Stimulated activated CD4-positive, alpha-beta T cell treated with anti-CD3 and anti-CD28 coated beads, TNF-alpha, amount 100 ng/mL, for 4 hours (primary cell): Measurements from ENCODE around the gene PTGDS.
A peak's percentile ranks its signal among the peaks of the same experiment; 100 is the strongest.
"Not testable (repeated sequence)": the region's sequence is repeated elsewhere in the genome, so short reads cannot be mapped to it uniquely, and the experiment has no call there.

Source experiments
- DNase-seq, 3 experiments: peaks; one replicate each; pipeline ENCODE4 v3.0.0-alpha.2; 2020; ENCODE audit warnings: low read depth in 3 of 3

Gene PTGDS

GRCh38 chr9:136990242-136990911, 13.1 kb downstream of the PTGDS start:
- DNase-seq: no peak

- DNase-seq: peak; percentile 89 to 96 (median 90)
These were observed 14.9 kb downstream of the PTGDS start, which contains the start of gene PAXX for GRCh38 chr9:136991993-136992818. TSS of gene PAXX (plus strand) at chr9:136992422. CDS start at chr9:136992444, 22 bp downstream.

DNA sequence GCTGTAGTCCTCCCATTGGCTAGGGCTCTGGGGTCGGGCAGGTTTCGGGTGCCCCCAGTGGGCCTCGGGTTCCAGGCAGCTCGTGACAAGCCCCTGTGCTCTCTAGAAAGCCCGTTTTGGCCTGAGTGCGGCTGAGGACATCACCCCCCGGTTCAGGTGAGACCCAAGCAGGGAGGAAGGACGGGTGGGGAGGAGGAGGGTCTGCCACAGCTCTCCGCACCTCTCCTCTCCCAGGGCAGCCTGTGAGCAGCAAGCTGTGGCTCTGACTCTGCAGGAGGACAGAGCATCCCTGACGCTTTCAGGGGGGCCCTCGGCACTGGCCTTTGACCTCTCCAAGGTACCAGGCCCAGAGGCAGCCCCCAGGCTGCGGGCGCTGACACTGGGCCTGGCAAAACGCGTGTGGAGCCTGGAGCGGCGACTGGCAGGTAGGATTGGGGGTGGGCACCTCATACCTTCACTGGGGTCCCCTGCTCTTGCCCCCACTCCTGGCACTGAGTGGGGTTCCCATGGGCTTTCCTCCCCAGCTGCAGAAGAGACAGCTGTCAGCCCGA, 15.6 kb downstream of the PTGDS start:
- no peak for DNase-seq

GRCh38 chr9:136994180-136994887, 17.0 kb downstream of the PTGDS start:
- no peak for DNase-seq

DNA sequence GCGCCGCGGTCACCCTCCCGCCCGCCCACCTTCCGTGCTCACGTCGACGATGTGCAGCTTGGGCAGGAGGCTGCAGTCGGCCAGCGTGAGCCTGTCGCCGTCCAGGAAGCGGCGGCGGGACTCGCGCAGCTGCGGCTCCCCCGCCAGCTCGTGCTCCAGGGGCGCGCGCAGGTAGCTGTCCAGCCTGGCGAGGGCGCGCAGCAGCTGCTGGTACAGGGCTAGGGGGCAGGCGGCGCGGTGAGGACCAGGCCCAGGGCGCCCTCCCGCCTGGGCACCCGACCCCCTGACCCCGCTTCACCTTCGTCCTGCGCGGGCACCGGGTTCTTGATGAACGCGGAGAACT, 17.6 kb downstream of the PTGDS start:
- DNase-seq: no peak

- no peak for DNase-seq
These were observed 18.1 kb downstream of the PTGDS start for GRCh38 chr9:136995362-136995761.

DNA sequence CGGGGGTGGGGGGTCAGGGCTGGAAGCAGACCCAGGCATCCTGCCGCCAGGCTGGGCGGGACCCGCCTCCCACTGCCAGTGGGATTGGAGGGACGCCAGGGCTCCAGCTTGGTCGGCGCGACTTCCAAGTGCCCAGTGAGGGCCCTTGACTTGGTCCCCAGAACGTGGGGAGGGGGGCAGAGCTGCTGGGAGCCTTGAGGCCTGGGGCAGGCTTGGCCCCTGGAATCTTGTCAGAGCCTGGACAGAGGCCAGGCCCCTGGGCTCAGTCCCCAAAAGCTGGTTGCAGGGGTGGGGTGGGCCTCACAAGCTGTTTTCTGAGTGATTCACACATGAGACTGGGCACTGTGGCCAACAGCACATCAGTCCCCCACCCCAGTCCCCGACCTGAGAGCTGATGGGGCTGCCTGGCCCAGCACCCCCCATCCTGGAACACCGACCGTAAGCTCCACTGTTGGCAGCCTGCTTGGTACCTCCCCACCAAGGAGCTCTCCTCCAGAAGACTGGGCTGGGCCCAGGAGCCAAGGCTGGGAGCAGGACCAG, 18.5 kb downstream of the PTGDS start:
- DNase-seq: no peak

DNA sequence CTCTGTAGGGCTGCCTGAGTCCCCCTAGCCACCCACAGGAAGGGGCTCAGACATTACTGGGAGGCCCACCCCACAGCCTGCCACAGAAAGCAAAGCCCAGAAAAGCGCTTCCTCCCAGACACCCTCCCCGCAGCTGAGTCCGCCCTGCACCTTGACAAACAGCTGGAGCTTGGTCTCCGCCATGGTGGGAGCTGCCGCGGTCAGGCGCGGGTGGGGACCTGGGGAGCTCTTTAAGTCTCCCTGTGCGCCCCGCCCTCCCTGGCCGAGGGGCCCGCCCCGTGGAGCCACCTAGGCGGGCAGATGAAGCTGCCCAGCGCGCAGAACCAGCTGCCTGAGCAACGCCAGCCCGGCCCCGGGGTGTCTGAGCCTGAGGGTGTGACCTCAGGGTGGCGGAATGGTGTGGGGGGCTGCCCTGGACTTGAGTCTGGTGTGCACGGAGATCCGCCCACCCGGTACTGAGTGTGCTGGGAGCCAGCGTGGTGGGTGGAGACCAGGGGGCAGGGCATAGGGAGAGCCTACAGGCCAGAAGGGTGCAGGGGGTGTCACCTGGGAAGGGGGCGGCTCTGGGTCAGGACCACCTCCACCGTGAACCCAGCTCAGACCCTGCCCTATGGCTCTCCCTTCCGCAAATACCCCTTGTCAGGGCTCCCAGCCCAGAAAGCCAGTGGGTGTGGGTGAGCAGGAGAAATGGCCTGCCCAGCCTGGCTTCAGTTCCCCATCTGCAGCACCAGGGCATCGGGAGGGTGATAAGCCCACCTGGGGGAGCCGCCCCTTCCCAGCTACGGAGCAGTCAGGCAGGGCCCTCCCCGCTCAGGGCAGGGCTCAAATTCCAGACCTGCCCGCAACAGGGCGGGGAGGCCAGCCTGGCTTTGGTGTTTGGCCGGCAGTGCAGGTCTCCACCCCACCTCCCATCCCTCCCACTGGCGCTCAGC, 19.3 kb downstream of the PTGDS start, which contains the start of gene CLIC3:
CLIC3 (minus strand) TSS at position 208 of the 932 bp plus-strand sequence; CDS start at position 183, 25 bp downstream.
- peak in 1 of 3 experiments; percentile 15 for DNase-seq

GRCh38 chr9:136997371-136997770, 20.1 kb downstream of the PTGDS start:
- no peak for DNase-seq

- no peak for DNase-seq
These were observed 20.5 kb downstream of the PTGDS start for GRCh38 chr9:136997830-136998234.

DNA sequence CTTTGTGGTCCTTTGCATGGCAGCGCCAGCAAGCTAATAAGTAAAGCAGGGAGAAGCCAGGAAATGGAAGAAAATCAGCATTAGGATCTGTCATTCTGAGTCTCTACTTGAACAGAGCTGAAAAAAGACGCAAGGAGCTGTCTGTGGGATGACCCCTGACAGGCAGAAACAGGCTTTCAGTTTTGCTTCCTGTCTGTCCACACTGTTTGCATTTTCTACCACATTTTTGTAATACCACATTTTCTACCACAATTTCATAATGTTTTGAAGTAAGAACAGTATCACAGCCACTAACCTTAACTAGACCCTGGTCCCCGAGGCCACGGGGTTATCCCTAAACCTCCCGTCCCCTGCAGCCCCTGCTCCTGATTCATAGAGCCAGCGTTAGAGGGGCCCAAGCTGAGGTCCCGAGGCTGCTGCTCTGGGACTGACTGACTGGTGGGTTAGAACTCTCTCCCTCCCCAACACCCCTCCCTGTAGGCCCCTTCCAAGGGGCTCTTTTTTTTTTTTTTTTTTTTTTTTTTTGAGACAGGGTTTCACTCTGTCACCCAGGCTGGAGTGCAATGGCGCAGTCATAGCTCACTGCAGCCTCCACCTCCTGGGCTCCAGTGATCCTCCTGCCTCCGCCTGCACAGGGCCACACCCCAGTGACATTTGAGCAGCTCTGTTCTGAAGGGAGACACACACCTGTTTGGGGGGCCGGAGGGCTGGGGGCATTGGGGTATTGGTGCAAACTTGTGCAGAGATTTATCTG, 23.1 kb downstream of the PTGDS start:
- DNase-seq: no peak

GRCh38 chr9:137001857-137002645, 24.7 kb downstream of the PTGDS start:
- no peak for DNase-seq

DNA sequence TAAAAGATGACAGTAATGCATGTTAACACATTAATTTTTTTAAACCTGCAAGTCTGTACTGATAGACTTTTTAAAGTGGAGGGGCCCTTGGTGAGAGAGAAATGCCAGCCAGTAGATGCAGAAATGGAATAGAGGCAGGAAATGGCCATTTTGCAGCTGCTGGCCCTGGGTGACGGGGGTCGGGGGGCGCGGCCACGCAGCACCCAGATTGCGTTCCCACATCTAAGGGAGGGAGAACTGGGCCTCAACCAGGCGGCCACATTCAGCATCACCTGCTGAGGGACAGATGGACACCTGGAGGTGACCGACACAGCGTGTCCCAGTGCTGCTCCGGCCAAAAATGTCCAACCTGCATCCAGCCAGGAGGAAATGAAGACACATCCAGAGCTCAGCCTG, 25.3 kb downstream of the PTGDS start:
- DNase-seq: no peak

DNA sequence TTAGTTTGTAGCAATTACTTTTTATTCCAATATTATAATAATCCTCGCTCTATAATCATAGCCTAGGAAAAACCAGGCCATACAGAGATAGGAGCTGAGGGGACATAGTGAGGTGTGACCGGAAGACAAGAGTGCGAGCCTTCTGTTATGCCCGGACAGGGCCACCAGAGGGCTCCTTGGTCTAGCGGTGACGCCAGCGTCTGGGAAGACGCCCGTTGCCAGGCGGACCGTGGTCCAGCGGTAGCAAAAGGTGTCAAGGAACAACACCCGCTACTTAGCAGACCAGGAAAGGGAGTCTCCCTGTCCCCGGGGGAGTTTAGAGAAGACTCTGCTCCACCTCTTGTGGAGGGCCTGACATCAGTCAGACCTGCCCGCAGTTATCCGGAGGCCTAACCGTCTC, 27.0 kb downstream of the PTGDS start:
- not testable (repeated sequence) for DNase-seq

DNA sequence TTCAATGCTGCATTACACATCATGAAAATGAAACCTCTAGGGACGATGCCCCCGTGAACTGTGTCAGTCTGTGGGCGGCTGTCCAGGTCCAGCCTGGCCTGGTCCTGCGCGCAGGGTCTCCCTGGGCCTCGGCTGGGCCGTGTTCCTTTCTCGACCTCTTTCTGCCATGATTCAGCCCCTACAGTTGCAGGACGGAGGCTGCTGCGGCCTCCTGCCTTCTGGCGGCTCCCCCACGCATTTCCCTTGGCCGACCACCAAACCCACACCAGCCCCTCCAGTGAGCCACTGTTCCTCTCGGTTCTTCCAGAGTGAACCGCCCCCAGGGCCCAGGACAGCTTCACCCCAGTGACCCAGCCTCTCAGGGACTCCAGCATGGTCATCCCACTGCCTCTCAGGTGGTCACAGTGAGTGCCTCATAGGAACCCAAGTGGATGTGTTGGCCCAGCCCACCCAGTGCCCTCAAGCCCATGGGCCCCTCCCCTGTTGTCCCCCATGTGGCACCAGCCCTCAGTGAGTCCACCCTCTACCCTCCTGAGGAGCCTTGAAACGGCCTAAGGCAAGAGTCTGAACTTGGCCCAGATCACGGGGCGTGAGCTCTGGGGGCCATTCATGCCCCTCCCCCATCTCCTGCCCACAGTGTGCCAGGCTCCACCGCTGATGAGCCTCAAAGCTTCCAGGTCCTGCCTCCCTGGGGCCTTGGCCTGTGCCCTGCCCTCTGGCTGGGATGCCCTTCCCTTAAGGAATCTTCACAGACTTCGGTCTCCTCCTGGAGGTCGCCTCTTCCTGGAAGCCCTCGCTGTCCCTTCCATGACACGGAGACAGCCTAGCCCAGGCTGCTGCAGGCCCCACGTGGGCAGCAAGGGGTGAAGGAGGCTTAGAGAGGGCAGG, 29.1 kb downstream of the PTGDS start:
- no peak for DNase-seq

DNA sequence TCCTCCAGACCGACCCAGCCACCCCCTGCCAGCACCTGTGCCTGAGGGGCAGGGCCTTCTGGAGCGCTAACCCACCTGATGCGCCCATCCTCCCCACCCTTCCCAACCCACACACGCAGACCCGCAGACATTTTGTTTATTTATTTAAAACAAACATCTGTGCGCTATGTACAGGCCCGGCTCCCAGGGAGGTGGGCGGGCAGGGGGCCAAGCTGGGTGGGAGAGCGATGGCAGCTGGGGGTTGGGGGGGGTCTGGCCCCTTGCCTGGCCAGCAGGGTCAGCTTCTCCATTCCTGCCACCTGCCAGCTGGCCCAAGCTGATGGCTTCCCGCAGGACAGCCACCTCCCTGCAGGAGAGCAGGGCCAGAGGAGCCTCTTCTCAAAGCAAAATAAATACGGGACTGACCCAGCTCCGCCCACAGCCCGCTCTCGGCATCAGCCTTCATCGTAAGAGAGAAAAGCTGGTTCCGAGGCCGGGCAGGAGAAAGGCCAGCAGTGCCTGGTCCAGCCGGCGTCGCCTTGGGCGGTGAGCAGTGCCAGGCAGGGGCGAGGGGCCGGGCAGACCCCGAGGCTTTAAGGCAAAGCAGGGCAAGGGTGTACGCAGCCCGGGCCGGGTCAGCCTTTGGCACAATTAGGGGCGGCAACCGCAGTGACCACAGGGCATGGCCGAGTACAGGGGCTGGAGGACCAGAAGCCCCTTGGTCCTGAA, 30.0 kb downstream of the PTGDS start:
- no peak for DNase-seq

GRCh38 chr9:137007816-137008270, 30.5 kb downstream of the PTGDS start:
- DNase-seq: no peak
